Measurements from ENCODE around the gene RASA3.
A peak's percentile ranks its signal among the peaks of the same experiment; 100 is the strongest.
"Not testable (repeated sequence)": the region's sequence is repeated elsewhere in the genome, so short reads cannot be mapped to it uniquely, and the experiment has no call there.

Gene RASA3

DNA sequence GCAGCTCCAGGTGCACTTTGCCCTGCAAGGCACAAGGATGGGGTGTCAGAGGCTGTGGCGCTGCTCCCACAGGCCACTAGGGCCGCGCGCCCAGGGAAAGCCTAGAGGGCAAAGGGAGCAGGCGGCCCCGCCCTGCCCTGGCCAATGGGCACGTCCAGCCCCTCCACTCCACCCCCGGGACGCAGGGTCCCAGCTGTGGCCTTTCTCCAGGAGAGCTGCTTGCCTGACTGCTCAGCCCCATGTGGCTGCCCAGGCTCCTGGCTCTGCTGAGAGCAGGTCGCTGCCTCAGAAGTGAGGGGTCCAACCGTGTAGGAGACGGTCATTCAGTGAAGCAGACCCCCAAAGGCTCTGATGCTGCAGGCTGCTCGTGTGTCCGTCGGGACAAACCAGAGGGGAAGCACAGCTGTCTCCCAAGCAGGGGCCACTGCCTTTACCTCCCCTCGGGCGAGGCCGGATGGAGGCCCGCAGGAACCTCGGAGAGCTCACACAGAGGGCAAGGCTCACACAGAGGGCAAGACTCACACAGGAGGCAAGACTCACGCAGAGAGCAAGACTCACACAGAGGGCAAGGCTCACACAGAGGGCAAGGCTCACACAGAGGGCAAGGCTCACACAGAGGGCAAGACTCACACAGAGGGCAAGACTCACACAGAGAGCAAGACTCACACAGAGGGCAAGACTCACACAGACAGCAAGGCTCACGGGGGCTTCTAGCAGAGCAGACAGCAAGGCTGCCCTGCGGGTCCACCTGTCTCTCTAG, 102.4 kb downstream of the RASA3 start:
- DNase-seq: no peak

DNA sequence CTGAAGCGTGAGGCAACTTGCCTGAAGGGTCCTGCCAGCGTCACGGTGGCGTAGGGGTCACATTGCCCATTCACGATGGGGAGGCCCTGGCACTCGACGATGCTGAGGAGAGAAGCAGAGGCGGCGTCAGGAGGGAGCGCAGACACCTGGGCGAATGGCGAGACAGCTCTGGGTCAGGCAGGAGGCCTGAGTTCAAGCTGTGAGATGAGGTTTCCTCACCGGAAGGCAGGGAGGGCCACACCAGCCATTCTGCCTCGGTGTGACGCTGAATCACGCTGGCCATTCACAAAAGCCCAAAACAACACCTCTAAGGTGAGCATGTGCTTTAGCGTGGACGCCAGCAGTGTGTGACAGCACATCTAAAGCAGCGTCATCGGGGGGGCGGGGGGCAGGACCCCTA, 104.6 kb downstream of the RASA3 start:
- DNase-seq: no peak

DNA sequence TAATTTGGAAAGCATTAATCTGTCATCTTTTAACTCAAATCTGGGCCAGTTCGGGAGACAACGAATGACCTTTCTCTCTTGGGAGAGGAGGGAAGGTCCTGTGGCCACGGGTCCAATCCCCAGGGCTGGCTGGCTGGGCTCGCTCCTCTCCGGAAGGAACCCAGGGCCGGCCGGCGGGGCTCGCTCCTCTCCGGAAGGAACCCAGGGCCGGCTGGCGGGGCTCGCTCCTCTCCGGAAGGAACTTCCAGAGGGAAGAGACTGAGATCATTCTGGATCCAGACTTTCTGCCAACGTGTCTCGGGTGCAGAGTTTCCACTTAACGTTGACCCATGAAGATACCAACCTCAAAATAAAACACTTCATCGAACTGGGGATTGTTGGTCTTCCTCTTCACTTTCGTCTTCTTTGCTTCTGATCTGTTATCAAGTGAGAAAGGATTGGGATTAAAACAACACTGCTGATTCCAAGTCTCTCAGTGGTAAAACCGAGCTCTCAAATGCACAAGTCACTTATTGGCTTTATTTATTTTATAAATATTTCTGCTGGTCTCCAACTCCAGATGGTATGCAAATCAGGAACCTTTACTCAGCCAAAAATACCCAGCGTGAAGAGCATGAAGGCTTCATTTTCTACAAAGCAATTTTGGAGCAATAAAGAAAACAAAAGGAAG, 105.2 kb downstream of the RASA3 start:
- DNase-seq: no peak

DNA sequence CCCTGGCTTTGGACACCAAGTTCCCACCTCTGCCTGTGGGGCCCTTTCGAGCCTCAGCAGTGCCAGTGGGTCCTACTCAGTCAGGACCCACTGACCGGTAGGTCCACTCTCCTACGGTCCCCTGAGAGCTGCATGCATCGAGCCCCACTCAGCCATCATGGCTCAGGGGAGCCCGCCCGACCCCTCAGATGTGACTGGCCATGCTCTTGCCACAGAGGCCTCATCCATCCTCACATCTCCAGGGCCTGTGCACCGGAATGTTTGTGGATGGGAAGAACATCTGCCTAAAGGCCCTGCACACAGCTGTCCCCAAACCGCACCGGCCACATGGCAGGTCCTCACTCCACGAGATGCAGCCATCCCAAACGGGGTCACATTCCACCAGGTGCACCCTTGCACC, 105.9 kb downstream of the RASA3 start:
- no peak for DNase-seq

DNA sequence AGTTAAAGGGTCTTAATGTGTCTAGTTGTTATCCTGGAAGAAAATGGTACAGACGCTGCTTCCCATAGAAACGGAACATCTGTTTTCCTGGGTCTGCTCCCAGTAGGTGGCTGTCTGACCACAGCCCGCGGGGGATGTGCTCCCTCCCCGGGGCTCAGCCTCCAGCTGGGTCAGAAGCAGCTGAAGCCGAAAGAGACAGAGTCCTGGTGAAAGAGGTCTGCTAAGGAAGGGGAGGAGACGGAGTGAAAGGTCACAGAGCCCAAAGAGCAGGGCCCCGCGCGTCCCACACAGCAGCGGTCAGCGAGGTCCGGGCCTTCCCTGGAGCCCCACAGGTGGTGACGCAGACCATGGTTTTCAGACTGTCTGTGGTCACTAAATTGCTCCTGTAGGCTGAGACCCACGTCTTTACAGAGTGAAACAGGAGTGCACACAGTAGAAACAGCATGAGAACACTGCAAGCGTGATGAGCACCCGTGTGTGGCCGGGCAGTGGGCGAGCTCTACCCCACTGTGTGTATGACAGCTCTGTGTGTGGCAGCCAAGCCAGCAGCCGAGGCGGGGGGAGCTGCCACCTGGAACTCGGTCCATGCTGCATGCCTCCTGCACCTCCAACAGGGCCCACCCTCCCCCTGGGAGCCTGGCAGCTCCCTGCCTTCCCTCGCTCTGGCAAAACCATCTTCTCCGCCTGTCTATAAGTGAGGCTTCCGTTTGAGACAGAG, 106.5 kb downstream of the RASA3 start:
- no peak for DNase-seq

DNA sequence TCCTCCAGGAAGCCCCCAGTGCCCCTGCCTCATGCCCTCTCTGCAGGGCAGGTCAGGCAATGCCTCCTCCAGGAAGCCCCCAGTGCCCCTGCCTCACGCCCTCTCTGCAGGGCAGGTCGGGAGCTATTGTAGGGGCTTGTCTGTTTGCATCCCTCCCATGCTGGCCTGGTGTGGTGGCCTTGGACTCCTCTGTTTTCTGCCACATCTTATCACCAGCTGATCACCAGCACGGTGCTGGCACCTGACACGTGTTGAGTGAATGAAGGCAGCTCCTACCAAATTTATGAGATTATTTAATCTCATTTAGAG, 107.1 kb downstream of the RASA3 start:
- no peak for DNase-seq

DNA sequence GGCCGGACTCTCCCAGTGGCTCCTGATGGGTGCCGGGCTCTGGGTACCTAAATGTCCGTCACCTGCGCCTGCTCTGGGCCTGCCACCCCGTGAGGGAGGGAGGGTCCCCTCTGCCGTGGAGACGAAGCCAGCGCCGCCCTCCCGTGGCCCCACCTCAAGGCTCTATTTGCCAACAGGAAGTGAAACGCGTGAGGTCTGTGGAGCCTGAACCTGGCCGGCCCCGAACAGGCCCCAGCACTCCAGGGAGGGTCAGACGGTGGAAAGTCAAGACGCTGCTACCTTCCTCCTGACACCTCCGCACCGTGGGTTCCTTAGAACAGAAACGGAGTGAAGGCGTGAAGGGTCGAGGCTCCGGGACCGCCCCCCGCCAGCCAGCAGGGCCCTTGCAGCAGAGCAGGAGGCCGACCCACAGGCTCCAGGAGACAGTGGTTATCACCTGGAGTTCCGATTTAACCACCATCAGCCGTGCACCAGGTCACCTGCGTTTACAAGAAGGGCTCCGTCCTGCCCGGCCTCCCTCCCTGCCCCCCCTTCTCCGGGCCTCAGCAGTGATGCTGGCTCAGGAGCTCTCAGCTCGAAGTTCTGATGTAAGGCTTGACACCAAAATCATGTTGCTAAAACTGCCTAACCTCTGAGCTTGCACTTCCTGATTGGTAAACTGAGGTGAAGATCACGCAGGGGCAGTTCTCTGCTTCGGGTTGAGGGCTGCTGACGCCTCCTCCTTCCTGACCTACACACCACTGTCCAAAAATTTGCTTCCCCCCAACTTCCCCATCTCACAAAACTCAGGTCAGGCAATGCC, 107.6 kb downstream of the RASA3 start:
- no peak for DNase-seq

DNA sequence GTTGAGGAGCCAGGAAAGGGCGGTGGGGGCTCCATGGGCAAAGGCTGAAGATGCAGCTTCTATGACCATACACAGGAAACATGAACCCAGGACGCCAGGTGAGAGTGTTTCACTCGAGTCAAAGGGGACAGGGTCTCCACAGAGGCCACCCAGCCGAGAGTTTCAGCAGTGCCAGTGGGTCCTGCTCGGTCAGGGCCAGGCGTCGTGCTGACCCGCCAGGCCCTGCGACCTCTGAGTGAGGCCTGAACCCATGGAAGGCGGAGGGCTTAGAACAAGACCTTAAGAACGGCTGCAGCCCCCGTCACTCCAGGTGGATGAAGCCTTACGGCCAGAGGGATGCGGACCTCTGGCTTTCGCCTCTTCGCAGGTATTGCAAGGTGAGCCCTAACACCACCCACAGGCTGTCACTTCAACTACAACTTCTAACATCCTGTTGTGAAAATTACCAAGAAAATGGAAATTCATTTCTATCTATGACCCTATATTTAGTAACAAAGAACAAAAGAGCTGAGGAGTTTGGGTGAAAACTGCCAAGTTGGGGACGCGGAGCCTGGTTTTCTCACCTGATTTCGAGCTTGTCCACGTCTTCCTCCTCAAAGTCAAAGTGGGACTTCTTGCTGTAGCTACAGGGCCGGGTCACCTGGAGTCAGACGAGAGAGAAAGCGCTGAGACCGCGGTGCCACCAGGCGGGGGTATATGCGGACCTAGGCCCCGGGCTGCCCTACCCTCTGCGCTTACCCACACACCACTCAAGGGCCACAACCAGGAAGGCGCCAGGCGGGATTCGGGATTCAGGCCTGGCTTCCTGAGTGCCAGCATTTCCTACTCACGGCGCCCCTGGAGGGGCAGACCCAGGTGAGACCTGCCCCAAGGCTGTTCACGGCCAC, 108.5 kb downstream of the RASA3 start:
- no peak for DNase-seq

DNA sequence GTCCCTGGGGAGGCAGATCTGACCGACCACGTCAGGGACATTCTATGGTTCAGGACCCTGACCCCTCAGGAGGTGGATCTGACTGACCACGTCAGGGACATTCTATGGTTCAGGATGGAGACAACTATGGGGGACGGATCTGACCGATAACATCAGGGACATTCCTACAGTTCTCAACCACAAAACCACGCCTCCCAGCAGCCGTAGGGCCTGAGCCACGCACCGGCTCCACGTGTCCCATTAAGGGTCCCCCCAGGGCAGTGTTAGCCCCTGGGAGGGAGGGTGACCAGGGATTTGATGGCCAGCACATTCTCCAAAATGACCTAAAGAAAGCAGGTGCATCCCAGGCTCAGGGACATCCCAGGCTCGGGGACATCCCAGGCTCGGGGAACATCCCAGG, 109.5 kb downstream of the RASA3 start:
- no peak for DNase-seq

DNA sequence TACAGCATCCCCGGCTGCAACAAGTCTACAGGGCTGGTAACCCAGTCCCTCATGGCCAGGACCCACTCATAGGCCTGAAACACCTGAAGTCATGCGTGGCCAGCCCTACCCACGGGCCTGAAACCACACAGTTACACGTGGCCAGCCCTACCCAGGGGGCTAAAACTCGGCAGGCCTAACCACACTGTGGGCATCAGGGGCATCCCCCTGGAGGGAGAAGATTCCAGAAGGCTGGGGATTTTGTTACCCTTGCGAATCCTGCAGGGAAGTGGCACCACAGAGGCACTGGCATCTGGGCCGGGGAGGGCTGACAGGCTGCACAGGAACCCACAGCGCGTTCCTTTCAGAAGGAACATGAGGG, 110.1 kb downstream of the RASA3 start:
- no peak for DNase-seq

DNA sequence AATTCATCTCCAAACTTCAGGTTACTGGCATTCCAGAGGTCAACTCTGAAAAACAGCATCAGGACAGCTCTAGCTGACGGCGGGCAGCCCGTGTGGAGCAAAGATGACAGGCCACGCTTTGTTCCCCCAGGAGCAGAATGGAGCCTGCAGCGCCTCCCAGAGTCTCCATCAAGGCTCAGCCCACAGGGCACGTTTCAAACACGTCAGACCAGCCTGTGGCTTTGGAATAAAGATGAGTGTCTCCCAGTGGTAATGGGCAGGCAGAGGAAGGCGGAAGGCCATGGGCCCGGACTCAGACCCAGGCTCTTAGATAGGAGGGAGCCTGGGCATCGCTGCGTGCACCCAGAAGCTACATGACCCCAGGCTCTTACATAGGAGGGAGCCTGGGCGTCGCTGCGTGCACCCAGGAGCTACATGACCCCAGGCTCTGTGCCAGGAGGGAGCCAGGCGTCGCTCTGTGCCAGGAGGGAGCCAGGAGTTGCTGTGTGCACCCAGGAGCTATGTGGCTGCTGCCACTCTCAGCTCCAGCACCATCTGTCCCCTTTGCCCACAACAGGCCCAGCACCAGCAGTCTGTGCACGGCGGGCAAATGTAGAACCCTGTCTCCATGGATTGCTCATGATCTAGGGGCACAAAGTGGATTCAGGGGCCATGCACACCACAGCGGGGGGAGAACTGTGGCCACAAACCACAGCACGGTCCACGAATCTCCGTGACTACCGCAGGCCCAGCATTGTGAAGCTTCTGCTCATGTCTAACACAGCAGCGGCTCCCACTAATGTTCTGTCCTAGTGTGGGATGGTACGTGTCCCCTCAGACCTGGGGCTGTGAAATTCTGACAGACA, 110.7 kb downstream of the RASA3 start:
- DNase-seq: no peak

DNA sequence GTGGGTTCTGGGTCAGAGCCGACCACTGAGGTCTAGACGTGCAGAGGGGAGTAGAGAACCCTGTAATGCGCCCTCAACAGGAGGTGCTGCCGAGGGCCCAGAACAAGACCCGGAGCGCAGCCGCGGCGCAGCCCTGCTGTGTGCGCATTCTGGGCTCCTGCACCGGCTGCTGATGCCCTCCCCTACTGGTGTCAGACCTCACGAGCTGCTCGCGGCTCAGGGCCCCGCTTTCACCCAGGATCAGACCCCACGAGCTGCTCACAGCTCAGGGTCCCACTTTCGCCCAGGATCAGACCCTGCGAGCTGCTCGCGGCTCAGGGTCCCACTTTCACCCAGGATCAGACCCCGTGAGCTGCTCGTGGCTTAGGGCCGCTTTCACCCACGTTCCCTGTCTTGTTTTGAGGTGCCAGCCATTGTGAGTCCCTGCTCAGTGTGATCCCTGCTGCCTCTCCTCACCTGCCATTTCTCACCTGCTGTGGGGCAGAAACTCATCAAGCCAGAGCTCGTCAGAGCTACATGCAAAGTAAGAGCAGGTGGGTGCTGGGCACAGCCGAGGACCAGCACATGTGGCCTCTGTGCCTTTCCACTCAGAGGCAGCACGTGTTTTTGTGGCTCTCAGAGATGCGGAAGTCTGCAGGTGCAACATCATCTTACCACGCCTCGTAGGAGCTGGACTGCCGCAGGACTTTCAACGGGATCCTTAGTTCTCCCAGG, 111.5 kb downstream of the RASA3 start:
- no peak for DNase-seq

DNA sequence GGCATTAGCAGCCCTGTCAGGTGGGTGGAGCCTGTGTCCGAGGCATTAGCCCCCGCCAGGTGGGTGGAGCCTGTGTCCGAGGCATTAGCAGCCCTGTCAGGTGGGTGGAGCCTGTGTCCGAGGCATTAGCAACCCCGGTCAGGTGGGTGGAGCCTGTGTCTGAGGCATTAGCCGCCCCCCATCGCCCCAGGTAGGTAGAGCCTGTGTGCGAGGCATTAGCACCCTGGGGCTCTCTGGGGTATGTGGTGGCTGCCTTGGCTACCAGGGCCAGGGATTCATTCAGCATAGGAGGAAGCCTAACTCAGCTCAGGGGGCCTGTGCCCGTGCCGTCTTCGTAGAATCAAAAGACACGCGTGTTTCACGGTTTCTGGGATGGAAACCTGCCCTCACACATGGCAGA, 112.3 kb downstream of the RASA3 start:
- DNase-seq: not testable (repeated sequence)

DNA sequence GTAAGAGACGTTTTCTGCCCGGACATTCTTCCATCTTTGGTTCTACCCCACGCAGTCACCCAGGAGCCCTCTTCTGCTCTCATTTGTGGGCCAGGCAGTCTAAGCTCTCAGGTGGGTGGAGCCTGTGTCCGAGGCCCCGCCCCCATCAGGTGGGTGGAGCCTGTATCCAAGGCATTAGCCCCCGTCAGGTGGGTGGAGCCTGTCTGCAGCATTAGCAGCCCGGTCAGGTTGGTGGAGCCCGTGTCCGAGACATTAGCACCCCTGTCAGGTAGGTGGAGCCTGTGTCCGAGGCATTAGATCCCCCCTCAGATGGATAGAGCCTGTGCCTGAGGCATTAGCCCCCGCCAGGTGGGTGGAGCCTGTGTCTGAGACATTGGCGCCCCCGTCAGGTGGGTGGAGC, 113.1 kb downstream of the RASA3 start:
- DNase-seq: peak in 3 of 5 experiments; percentile 10 to 45 (median 25)

DNA sequence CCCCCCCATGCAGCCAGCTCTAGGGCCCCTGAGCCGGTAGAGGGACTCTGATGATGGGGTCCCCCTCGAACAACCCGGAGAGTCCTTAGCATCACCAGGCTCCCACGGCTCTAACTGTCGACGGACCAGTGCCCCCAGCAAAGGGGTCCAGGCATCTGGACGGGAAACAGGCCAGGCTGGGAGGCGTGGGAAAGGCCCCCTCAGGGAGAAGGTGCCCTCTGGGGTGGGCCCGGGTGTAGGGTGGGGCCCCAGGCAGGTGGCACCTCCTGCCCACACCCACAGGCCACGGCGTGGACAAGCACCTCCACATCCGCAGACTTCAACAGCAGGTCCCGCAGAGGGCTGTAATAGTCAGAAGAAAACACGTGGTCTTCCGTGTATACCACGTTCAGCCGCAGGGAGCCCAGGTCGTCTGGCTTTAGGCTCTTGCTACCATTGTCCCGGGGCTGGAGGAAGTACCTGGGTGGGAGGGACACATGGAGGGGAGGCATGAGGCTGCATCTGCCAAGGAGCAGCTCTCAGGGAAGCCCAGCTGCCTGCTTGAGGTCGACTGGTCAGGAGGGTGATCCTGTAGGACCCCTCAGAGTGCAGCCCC, 113.9 kb downstream of the RASA3 start:
- DNase-seq: no peak

DNA sequence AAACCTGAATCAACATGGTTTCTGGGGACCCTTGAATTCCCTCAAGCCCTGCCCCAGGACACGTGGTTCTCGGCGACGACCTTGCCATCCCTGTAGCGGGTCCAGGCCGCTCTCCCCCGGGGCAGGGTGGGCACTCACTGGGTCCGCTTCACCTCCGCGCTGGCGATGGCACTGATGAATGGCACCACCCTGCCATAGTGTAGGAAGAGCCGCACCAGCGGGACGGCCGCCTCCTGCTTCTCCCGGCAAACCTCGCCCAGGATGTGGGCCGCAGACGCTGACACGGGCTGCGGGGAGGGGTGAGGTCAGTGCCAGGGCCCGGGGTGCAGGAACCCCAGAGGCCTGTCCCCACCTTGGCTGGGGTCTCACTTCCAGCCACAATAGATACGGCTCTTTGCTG, 114.5 kb downstream of the RASA3 start:
- no peak for DNase-seq

DNA sequence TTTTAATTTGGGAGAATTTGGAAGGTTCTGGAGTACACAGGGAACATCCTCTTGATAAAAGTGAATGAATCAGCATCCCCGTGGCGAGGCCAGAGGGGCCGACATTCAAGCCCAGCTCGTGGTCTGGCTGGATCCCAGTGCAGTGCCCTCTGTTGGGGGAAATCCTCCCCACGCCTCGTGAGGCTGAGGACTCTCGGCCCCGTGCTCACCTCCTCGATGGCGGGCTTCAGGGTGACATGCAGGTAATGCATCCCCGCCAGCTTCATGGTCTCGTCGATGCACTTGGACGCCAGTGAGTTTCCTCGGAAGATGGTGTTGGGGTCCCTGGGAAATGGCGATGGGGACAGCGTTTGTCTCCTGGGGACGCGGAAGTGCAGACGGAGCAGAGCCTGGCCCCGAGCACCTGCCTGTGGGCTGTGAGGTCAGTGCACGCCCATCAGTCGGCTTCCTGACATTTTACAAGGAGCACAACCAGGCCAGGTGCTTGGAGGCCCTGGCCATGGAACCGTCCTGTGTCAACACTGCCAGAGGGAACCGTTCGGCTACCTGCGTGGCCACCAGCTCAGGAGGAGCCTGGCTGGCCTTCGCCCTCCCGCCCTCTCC, 115.3 kb downstream of the RASA3 start:
- DNase-seq: no peak

DNA sequence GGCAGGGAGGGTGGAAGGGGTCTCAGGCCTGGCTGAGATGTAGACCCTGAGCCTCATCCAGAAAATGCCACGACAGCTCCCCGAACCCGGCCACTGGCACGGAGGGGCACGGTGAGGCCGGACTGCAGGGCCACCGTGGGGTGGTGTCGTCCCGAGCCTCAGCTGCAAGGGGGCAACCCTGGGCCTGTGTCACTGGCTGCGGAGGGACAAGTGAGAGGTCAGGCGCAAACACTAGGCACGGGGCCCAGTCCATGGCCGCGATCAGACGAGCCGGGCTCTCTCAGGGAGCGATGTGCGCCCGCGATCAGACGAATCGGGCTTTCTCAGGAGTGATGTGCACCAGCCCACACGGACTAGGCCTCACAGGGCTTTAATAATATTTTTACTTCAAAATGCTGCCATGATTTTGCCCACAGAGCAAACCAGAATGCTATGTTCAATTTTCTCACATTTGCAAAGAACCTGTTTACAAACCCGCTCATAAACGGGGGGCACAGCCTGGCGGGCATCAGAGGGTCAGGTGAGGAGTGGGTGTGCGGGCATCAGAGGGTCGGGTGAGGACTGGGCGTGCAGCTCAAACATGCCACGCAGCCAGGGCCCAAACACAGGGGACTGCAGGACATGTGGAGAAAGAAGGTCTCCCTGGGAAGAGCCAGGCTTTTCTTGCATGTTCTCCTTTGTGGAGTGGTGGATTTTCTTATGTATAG, 115.9 kb downstream of the RASA3 start:
- no peak for DNase-seq

DNA sequence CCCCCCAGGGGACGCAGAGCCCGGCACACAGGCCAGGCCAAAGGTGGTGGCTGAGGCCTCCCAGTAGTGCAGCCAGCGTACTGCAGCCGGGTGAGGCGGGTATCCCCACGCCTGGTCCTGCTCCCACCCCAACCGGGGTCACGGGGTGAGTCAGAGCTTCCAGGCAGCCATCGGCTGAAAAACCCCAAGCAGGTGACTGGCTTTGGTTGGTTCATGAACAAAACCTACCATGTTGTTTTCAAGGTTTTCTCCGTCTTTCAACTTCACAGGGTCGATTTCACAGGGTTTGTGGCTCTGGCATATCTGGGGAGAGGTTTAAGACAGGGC, 116.5 kb downstream of the RASA3 start:
- DNase-seq: no peak
